SH-SY5Y (cell line): ENCODE measurements around the gene ATRAID.

Source experiments
- GATA2 ChIP-seq: IDR thresholded peaks from 2 replicates; pipeline ENCODE4 v1.6.1; 2011; ENCODE audit warnings: mild to moderate bottlenecking, low read depth, low read length
- GATA3 ChIP-seq: IDR thresholded peaks from 2 replicates; pipeline ENCODE4 v1.6.1; 2011; ENCODE audit warnings: low read depth, mild to moderate bottlenecking, low read length, moderate library complexity

DNA sequence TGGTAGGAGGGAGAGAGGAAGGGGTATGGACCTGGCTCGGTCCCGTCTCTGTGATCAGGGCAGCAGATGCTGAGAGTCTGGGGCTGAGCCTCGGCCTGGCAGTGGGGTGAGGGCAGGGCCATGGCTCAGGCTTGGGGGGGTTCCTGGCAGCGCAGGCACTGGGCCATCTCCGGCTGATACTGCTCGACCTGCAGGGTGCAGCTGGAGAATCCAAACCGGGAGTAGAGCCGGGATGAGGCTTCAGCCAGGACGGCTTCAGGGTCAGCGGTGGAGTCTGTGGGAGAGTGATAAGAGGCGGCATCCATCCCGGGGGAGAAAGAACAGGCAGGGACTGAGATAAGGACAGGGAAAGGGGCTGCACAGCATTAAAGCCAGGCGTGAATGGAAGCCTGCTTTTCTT, 43.3 kb downstream of the ATRAID start:
- TF ChIP-seq GATA2 (peak; percentile 70), GATA3 (no peak)
